Gastroesophageal sphincter (tissue), 3 donors: ENCODE data around the gene RSPH9.

ENCODE experiments used
- EP300 ChIP-seq: sonication (generic); formaldehyde crosslinking; IDR thresholded peaks from one replicate; pipeline ENCODE4 v1.6.1; 2017; ENCODE audit warnings: antibody characterized with exemption, mild to moderate bottlenecking
- TF ChIP-seq, protein P1 (sequence below), 4 experiments: fragments of 200-600 bp in 2 of 4; fragments of 450-650 bp in 2 of 4; sonication (generic) in 1 of 4; IDR thresholded peaks; one replicate each; pipeline ENCODE4 v1.5.1; 2017 to 2019; ENCODE audit warnings: antibody characterized with exemption in 4 of 4, mild to moderate bottlenecking in 2 of 4, moderate library complexity in 2 of 4

DNA sequence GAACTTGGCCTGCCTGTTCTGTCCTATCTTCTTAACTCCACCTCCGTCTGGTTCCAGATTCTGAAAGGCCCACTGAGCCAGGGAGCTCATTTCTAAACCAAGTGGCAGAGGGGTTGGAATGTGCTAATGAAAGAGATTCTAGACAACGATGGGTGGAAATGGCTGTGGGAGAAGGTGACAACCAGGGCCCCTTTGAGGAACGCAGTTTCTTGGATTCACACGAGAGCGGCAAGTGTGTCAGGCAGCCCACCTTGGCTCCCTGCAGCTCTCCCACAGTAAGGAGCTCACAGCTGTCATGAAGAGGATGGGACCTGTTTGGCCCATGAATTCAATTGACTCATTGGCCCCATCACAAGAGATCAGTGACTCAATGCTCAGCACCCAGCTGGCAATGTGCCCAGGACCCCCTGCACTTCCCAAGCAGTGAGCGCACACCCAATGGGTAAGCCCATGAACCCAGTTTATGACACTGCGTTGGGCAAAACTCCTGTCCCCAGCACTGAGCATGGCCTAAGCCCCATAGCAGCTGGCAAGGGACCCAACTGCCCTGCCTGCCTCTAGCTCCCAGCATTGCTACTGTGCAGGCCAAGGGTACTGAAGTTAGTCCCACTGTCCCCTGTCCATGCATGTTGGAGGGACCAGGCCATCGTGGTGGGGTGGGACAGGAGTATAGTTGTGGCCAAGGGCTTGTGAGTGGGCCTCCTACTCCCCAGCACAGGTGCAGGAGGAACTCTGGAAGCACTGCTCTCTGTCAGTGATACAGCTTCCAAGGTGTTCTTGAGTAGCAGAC, 26.4 kb downstream of the RSPH9 start:
- TF ChIP-seq, protein P1, sequence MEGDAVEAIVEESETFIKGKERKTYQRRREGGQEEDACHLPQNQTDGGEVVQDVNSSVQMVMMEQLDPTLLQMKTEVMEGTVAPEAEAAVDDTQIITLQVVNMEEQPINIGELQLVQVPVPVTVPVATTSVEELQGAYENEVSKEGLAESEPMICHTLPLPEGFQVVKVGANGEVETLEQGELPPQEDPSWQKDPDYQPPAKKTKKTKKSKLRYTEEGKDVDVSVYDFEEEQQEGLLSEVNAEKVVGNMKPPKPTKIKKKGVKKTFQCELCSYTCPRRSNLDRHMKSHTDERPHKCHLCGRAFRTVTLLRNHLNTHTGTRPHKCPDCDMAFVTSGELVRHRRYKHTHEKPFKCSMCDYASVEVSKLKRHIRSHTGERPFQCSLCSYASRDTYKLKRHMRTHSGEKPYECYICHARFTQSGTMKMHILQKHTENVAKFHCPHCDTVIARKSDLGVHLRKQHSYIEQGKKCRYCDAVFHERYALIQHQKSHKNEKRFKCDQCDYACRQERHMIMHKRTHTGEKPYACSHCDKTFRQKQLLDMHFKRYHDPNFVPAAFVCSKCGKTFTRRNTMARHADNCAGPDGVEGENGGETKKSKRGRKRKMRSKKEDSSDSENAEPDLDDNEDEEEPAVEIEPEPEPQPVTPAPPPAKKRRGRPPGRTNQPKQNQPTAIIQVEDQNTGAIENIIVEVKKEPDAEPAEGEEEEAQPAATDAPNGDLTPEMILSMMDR (IDR thresholded peaks at IDR 0.05), result no peak
- no peak for TF ChIP-seq EP300
